Mesenchymal stem cell (in vitro differentiated cells and primary cell): Measurements from ENCODE around the gene SLCO2A1.

Experiments
- DNase-seq: peaks from one replicate; pipeline ENCODE4 v3.0.0-alpha.2; 2013
- H2AFZ ChIP-seq: one replicate; pipeline ENCODE4 v1.6.1; 2013; ENCODE audit warnings: low read depth, mild to moderate bottlenecking, control low read depth, inconsistent platforms, low read length, moderate library complexity
- H2AK5ac ChIP-seq: 2 replicates; pipeline ENCODE4 v1.6.1; 2013; ENCODE audit warnings: low read length, moderate library complexity, mild to moderate bottlenecking, inconsistent platforms; ENCODE audit not compliant: severe bottlenecking
- H2BK120ac ChIP-seq: one replicate; pipeline ENCODE4 v1.6.1; 2013; ENCODE audit warnings: low read depth, mild to moderate bottlenecking, inconsistent platforms, low read length, moderate library complexity
- H2BK12ac ChIP-seq, 2 experiments: one replicate each; pipeline ENCODE4 v1.6.1; 2013; ENCODE audit warnings: inconsistent platforms in 2 of 2, low read length in 2 of 2, mild to moderate bottlenecking in 2 of 2, moderate library complexity in 2 of 2, control low read depth in 1 of 2
- H2BK15ac ChIP-seq: one replicate; pipeline ENCODE4 v1.6.1; 2013; ENCODE audit warnings: mild to moderate bottlenecking, low read depth, inconsistent platforms; ENCODE audit not compliant: poor library complexity, severe bottlenecking
- H2BK5ac ChIP-seq: 2 replicates; pipeline ENCODE4 v1.6.1; 2013; ENCODE audit warnings: low read depth, mild to moderate bottlenecking, low read length, control low read depth, inconsistent platforms; ENCODE audit not compliant: poor library complexity, severe bottlenecking
- H3K14ac ChIP-seq, 2 experiments: one replicate each; pipeline ENCODE4 v1.6.1; 2013; ENCODE audit warnings: inconsistent platforms in 2 of 2, low read length in 2 of 2, control low read depth in 1 of 2, mild to moderate bottlenecking in 1 of 2, moderate library complexity in 1 of 2
- H3K18ac ChIP-seq, 2 experiments: one replicate each; pipeline ENCODE4 v1.6.1; 2013; ENCODE audit warnings: inconsistent platforms in 2 of 2, low read length in 2 of 2, control low read depth in 1 of 2, low read depth in 1 of 2, mild to moderate bottlenecking in 1 of 2
- H3K23ac ChIP-seq, 2 experiments: one replicate each; pipeline ENCODE4 v1.6.1; 2013; ENCODE audit warnings: inconsistent platforms in 2 of 2, low read length in 2 of 2, mild to moderate bottlenecking in 2 of 2, moderate library complexity in 2 of 2, control low read depth in 1 of 2
- H3K27ac ChIP-seq: 2 replicates; pipeline ENCODE4 v1.5.1; 2013; ENCODE audit warnings: mild to moderate bottlenecking, moderate library complexity, low read length, control low read depth, inconsistent platforms; ENCODE audit not compliant: poor library complexity, severe bottlenecking
- H3K27me3 ChIP-seq, 2 experiments: 2 replicates each; pipeline versions ENCODE4 v1.6.1 to v1.7.0; 2013; ENCODE audit warnings: low read length in 2 of 2, mild to moderate bottlenecking in 2 of 2, moderate library complexity in 2 of 2, control low read depth in 1 of 2, inconsistent platforms in 1 of 2; ENCODE audit not compliant: control insufficient read depth in 1 of 2, insufficient read depth in 1 of 2
- H3K36me3 ChIP-seq, 2 experiments: 2 replicates each; pipeline versions ENCODE4 v1.6.1 to v1.7.0; 2013; ENCODE audit warnings: low read length in 2 of 2, control low read depth in 1 of 2, inconsistent platforms in 1 of 2, low read depth in 1 of 2, mild to moderate bottlenecking in 1 of 2; ENCODE audit not compliant: insufficient read depth in 2 of 2, control insufficient read depth in 1 of 2
- H3K4ac ChIP-seq, 2 experiments: one replicate each; pipeline ENCODE4 v1.6.1; 2013; ENCODE audit warnings: inconsistent platforms in 2 of 2, low read length in 2 of 2, mild to moderate bottlenecking in 2 of 2, moderate library complexity in 2 of 2, control low read depth in 1 of 2, low read depth in 1 of 2
- H3K4me1 ChIP-seq: 2 replicates; pipeline ENCODE4 v1.6.1; 2013; ENCODE audit warnings: low read depth, low read length, control low read depth; ENCODE audit not compliant: control insufficient read depth, insufficient read depth
- H3K4me2 ChIP-seq: 2 replicates; pipeline ENCODE4 v1.6.1; 2013; ENCODE audit warnings: low read length, mild to moderate bottlenecking, inconsistent platforms; ENCODE audit not compliant: poor library complexity, severe bottlenecking
- H3K4me3 ChIP-seq, 2 experiments: 2 replicates each; pipeline versions ENCODE4 v1.5.1 to v1.7.0; 2013; ENCODE audit warnings: low read length in 2 of 2, mild to moderate bottlenecking in 2 of 2, control low read depth in 1 of 2, low read depth in 1 of 2; ENCODE audit not compliant: insufficient read depth in 1 of 2
- H3K79me1 ChIP-seq: replicated peaks from 2 replicates; pipeline ENCODE4 v1.6.1; 2013; ENCODE audit warnings: mild to moderate bottlenecking, control low read depth, low read length, inconsistent platforms; ENCODE audit not compliant: poor library complexity, severe bottlenecking
- H3K9ac ChIP-seq: 2 replicates; pipeline ENCODE4 v1.7.0; 2013; ENCODE audit warnings: mild to moderate bottlenecking, low read length, moderate library complexity
- H3K9me3 ChIP-seq: 2 replicates; pipeline ENCODE4 v1.7.0; 2013; ENCODE audit warnings: mild to moderate bottlenecking, low read length; ENCODE audit not compliant: control insufficient read depth
- H4K8ac ChIP-seq: one replicate; pipeline ENCODE4 v1.6.1; 2013; ENCODE audit warnings: inconsistent platforms, mild to moderate bottlenecking, low read length, moderate library complexity
- H4K91ac ChIP-seq: one replicate; pipeline ENCODE4 v1.6.1; 2013; ENCODE audit warnings: mild to moderate bottlenecking, low read length, inconsistent platforms
- WGBS: methylation state at CpG from one replicate; pipeline ENCODE4 v1.1.7; 2013; ENCODE audit warnings: mixed read lengths; 5-methylcytosine and 5-hydroxymethylcytosine counted together

The SLCO2A1 gene

DNA sequence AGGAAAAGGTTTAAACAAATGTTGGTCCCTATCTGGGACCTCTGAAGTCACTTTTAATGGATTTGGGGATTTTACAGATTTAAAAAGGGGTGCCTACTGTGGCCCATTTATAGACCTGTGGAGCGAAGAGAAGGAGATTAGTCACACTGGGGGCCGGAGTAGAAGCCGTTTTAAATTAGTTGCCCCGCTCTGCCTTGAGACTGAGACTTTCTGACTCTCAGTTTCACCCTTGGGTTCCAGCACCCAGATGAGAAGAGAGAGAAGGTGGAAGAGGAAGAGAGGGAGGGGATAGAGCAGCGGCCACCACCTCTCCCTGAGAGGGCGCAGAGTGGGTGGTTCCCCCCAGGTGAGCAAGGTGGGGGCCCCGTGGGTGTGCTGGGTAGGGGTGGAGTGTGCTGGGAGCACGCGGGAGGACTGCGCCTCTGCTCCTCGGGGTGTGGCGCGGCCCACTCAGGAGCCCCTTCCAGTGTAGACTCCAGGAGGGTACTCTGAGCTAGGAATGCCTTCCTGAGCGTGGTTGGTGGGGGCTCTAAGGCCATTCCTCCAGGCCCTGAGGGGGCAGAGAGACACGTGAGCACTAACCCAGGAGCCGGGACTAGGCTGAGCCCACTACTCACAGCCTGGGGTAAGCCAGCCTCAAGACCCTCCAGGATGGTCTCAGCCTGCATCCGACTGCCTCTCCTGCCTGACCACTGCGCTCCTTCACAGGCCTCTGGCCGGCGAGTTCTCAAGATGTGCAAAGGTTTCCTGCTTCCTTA, 101.4 kb downstream of the SLCO2A1 start:
- H3K4me3 ChIP-seq, result peak overlapping the region; percentile 5 to 77
- no peak overlapping the region for H3K23ac ChIP-seq
- no peak overlapping the region for H2BK120ac ChIP-seq
- H4K91ac ChIP-seq, result no peak overlapping the region
- no peak overlapping the region for H3K4me2 ChIP-seq
- peaks cover 19 to 26% of the 10 kb centered on the region in 2 experiments for H3K27me3 ChIP-seq
- H3K36me3 ChIP-seq, result no peaks in the 10 kb centered on the region
- no peaks in the 10 kb centered on the region for H3K79me1 ChIP-seq
- H4K8ac ChIP-seq, result no peak overlapping the region
- H3K18ac ChIP-seq, result no peak overlapping the region
- no peaks in the 10 kb centered on the region for H3K9me3 ChIP-seq
- H2BK5ac ChIP-seq, result no peak overlapping the region
- H2BK15ac ChIP-seq, result no peak overlapping the region
- H2AFZ ChIP-seq, result no peak overlapping the region
- WGBS, result 94% methylated on average over 20 of the region's 20 CpGs
- peaks cover 8% of the 10 kb centered on the region for H3K4me1 ChIP-seq
- H3K27ac ChIP-seq, result no peak overlapping the region
- H3K4ac ChIP-seq, result no peak overlapping the region
- no peak for DNase-seq
- peak overlapping the region; percentile 72 for H3K9ac ChIP-seq
- no peak overlapping the region for H2BK12ac ChIP-seq
- H3K14ac ChIP-seq, result no peak overlapping the region
- H2AK5ac ChIP-seq, result no peak overlapping the region

- H3K4me2 ChIP-seq, result peak overlapping the region; percentile 89
- peak overlapping the region; percentile 75 for H3K9ac ChIP-seq
- H3K9me3 ChIP-seq, result no peaks in the 10 kb centered on the region
- H3K27me3 ChIP-seq, result peaks cover 19 to 26% of the 10 kb centered on the region in 2 experiments
- peak overlapping the region in 1 of 2 experiments; percentile 50 for H3K18ac ChIP-seq
- 8% methylated on average over 47 of the region's 51 CpGs for WGBS
- no peaks in the 10 kb centered on the region for H3K36me3 ChIP-seq
- H2AFZ ChIP-seq, result peak overlapping the region; percentile 78
- DNase-seq, result peak; percentile 42
- no peak overlapping the region for H3K23ac ChIP-seq
- no peak overlapping the region for H4K8ac ChIP-seq
- H2BK12ac ChIP-seq, result no peak overlapping the region
- no peak overlapping the region for H3K27ac ChIP-seq
- no peak overlapping the region for H3K4ac ChIP-seq
- H3K4me1 ChIP-seq, result peaks cover 8% of the 10 kb centered on the region
- no peak overlapping the region for H3K14ac ChIP-seq
- H3K4me3 ChIP-seq, result peak overlapping the region; percentile 59 to 77
- H2BK5ac ChIP-seq, result no peak overlapping the region
- no peak overlapping the region for H2BK120ac ChIP-seq
- H4K91ac ChIP-seq, result no peak overlapping the region
- H3K79me1 ChIP-seq, result no peaks in the 10 kb centered on the region
- H2BK15ac ChIP-seq, result no peak overlapping the region
- no peak overlapping the region for H2AK5ac ChIP-seq
These were observed 102.1 kb downstream of the SLCO2A1 start for GRCh38 chr3:133927540-133928066.

GRCh38 chr3:133926736-133927539, 102.8 kb downstream of the SLCO2A1 start:
- no peak overlapping the region for H3K27ac ChIP-seq
- H3K36me3 ChIP-seq, result no peaks in the 10 kb centered on the region
- H4K91ac ChIP-seq, result no peak overlapping the region
- peaks cover 8% of the 10 kb centered on the region for H3K4me1 ChIP-seq
- no peak overlapping the region for H2BK15ac ChIP-seq
- H2BK120ac ChIP-seq, result no peak overlapping the region
- peak overlapping the region; percentile 59 to 77 for H3K4me3 ChIP-seq
- H3K18ac ChIP-seq, result peak overlapping the region in 1 of 2 experiments; percentile 50
- DNase-seq, result peak; percentile 5
- no peak overlapping the region for H3K14ac ChIP-seq
- H2AK5ac ChIP-seq, result no peak overlapping the region
- no peak overlapping the region for H2BK12ac ChIP-seq
- H4K8ac ChIP-seq, result no peak overlapping the region
- peak overlapping the region; percentile 78 for H2AFZ ChIP-seq
- H3K27me3 ChIP-seq, result peaks cover 19 to 26% of the 10 kb centered on the region in 2 experiments
- no peak overlapping the region for H2BK5ac ChIP-seq
- H3K9me3 ChIP-seq, result no peaks in the 10 kb centered on the region
- H3K4ac ChIP-seq, result no peak overlapping the region
- WGBS, result 20% methylated on average over 34 of the region's 34 CpGs
- H3K4me2 ChIP-seq, result peak overlapping the region; percentile 89
- H3K23ac ChIP-seq, result peak overlapping the region in 1 of 2 experiments; percentile 2
- H3K9ac ChIP-seq, result peak overlapping the region; percentile 75
- H3K79me1 ChIP-seq, result no peaks in the 10 kb centered on the region
